ENCODE data around the gene XPOT. TPM values are rescaled to one million over a fixed set of nuclear protein-coding genes. Genes with fewer than 3 reads are reported as not detected.

Gene XPOT
- total and polyA plus RNA-seq, 7 donors = 7.8 to 33.4 (median 26.9) TPM

DNA sequence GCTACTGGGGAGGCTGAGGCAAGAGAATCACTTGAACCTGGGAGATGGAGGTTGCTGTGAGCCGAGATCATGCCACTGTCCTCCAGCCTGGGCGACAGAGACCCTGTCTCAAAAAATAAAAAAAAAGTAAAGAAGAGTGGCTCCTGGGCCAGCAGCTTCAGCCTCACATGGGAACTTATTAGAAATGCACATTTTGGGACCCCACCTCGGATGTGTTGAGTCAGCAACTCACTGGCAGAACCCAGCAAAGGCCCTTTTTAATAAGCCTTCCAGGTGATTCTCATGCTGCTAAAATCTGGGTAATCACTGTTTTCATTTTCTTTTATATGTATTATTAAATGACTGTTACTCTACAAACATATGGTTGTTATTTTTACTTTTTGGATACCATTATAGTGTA is 89.3 kb downstream of the XPOT start:
- Histone ChIP-seq H3K4me1 (no peaks in the 10 kb centered on the region), H3K27me3 (no peaks in the 10 kb centered on the region), H3K9me3 (no peaks in the 10 kb centered on the region), H3K27ac (no peak overlapping the region), H3K4me3 (no peak overlapping the region), H3K36me3 (peaks cover 0 to 98% (median 31%) of the 10 kb centered on the region in 4 donors)
- no peak for TF ChIP-seq POLR2A (IDR thresholded peaks at IDR 0.05)
- DNase-seq = no peak
- 94% methylated on average over 3 of the region's 3 CpGs for WGBS, 2 donors
- intact Hi-C loops (cut with DNase I) = no loop called here

GRCh38 chr12:64494998-64495729 is 91.0 kb downstream of the XPOT start:
- no peak overlapping the region for H3K27ac ChIP-seq
- no peak overlapping the region for H3K4me3 ChIP-seq
- H3K27me3 ChIP-seq = no peaks in the 10 kb centered on the region
- H3K9me3 ChIP-seq = no peaks in the 10 kb centered on the region
- TF ChIP-seq EP300 (IDR thresholded peaks at IDR 0.05) (no peak), POLR2A (IDR thresholded peaks at IDR 0.05) (no peak), POLR2AphosphoS5 (IDR thresholded peaks at IDR 0.05) (no peak), CTCF (IDR thresholded peaks at IDR 0.05) (no peak)
- intact Hi-C loops (cut with DNase I) = loop anchor here (5.0 kb wide), 1 partner anchor 68 kb away; no protein-coding TSS in a partner anchor
- no peaks in the 10 kb centered on the region for H3K4me1 ChIP-seq
- H3K36me3 ChIP-seq = peaks cover 0 to 98% (median 26%) of the 10 kb centered on the region in 4 donors
- no peak for DNase-seq
- WGBS, 2 donors = 84 to 85% methylated on average over 5 of the region's 5 CpGs

DNA sequence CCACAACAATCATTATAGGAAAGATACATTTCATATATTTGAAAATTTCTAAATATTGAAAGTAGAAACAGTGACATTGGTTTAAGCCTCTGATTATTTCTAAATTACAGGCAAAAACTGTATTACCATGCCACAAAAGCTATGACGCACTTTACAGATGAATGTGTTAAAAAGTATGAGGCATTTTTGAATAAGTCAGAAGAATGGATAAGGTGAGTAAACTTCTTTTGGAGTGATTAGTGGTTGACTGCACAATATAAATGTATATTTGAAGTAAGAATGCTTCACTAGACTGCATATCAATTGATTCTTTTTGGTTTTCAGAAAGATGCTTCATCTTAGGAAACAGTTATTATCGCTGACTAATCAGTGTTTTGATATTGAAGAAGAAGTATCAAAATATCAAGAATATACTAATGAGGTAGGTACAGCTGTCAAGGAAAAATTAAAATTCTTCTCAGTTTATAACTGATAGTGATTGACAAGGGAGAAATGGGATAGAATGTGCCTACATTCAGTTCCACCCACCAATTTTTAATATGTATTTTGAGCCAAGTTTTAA is 92.7 kb downstream of the XPOT start:
- no peak for DNase-seq

GRCh38 chr12:64497484-64497883 is 93.3 kb downstream of the XPOT start:
- Histone ChIP-seq H3K4me3 (no peak overlapping the region), H3K36me3 (peaks cover 0 to 98% (median 22%) of the 10 kb centered on the region in 4 donors), H3K9me3 (no peaks in the 10 kb centered on the region), H3K27ac (no peak overlapping the region), H3K27me3 (no peaks in the 10 kb centered on the region), H3K4me1 (no peaks in the 10 kb centered on the region)
- no peak for DNase-seq
- no peak for TF ChIP-seq EP300 (IDR thresholded peaks at IDR 0.05)
- intact Hi-C loops (cut with DNase I) = loop anchor here (5.0 kb wide), 1 partner anchor 70 kb away; no protein-coding TSS in a partner anchor
- WGBS, 2 donors = 92 to 95% methylated on average over 1 of the region's 1 CpG

More for the DNA sequence above, 92.7 kb downstream of the XPOT start:
- intact Hi-C loops (cut with DNase I) = loop anchor here (5.0 kb wide), 1 partner anchor 70 kb away; no protein-coding TSS in a partner anchor
- Histone ChIP-seq H3K36me3 (peaks cover 0 to 98% (median 22%) of the 10 kb centered on the region in 4 donors), H3K27me3 (no peaks in the 10 kb centered on the region), H3K4me1 (no peaks in the 10 kb centered on the region), H3K27ac (no peak overlapping the region), H3K4me3 (no peak overlapping the region), H3K9me3 (no peaks in the 10 kb centered on the region)
- TF ChIP-seq EP300 (IDR thresholded peaks at IDR 0.05) (no peak), POLR2A (IDR thresholded peaks at IDR 0.05) (no peak), POLR2AphosphoS5 (IDR thresholded peaks at IDR 0.05) (no peak), CTCF (IDR thresholded peaks at IDR 0.05) (no peak)
- 96 to 98% methylated on average over 2 of the region's 2 CpGs for WGBS, 2 donors

DNA sequence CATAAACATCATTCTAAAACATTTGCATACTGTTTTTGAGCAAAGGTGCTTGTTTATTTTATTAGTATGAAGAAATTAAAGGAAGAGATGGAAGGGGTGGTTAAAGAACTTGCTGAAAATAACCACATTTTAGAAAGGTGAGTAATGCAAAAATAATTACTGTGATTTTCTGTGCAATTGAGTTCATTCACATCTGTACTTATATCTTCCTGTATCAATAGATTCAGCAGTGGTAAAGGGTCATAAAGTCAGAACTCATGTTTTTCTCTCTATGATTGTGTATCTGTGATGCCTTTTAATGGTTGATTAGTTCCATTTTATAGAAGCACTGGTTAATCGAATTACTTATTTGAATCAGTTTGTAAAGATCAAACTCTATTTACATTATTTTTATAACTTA is 93.7 kb downstream of the XPOT start:
- DNase-seq = no peak
- H3K4me1 ChIP-seq = no peaks in the 10 kb centered on the region
- TF ChIP-seq CTCF (IDR thresholded peaks at IDR 0.05) (no peak), POLR2A (IDR thresholded peaks at IDR 0.05) (no peak), POLR2AphosphoS5 (IDR thresholded peaks at IDR 0.05) (no peak), EP300 (IDR thresholded peaks at IDR 0.05) (no peak)
- 88 to 93% methylated on average over 1 of the region's 1 CpG for WGBS, 2 donors
- H3K9me3 ChIP-seq = no peaks in the 10 kb centered on the region
- no peaks in the 10 kb centered on the region for H3K27me3 ChIP-seq
- no peak overlapping the region for H3K27ac ChIP-seq
- H3K4me3 ChIP-seq = no peak overlapping the region
- intact Hi-C loops (cut with DNase I) = loop anchor here (5.0 kb wide), 1 partner anchor 71 kb away; no protein-coding TSS in a partner anchor
- H3K36me3 ChIP-seq = peaks cover 0 to 93% (median 21%) of the 10 kb centered on the region in 4 donors
